ENCODE measurements around the gene MAN2A2.

DNA sequence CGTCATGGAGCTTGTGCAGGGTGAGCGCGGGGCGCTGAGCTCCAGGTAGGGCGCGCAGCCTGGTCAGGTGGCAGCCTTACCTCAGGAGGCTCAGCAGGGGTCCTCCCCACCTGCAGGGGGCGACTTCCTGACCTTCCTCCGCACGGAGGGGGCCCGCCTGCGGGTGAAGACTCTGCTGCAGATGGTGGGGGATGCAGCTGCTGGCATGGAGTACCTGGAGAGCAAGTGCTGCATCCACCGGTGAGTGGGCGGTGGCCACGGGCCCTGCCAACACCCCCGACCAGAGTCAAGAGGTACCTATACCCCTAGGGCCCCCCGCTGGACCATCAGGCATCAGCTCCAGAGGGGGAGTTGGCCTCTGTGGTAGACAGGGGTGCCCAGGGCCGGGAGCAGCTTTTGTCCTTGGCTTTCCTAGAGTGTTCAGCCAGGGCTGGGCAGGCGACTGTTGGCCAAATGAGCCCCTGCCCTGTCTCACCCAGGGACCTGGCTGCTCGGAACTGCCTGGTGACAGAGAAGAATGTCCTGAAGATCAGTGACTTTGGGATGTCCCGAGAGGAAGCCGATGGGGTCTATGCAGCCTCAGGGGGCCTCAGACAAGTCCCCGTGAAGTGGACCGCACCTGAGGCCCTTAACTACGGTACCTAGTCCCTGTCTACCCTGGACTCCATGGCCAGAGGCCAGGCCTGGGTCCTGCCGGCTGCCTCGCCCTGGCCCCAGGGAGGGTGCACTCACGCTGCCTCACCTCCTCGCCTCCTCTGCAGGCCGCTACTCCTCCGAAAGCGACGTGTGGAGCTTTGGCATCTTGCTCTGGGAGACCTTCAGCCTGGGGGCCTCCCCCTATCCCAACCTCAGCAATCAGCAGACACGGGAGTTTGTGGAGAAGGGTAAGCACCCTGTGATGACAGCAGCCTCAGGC lies 9.7 kb upstream of the MAN2A2 start:
- TF ChIP-seq EZH2 (IDR thresholded peaks at IDR 0.05; ENCODE audit: insufficient read depth, poor library complexity, severe bottlenecking), result no peak
- TF ChIP-seq EZH2phosphoT487 (IDR thresholded peaks at IDR 0.05; ENCODE audit: insufficient read depth, low read depth), result no peak

All from GM23248 (cell line).